C4-2B (cell line): Measurements from ENCODE around the gene AGBL4.

Experiments
- H3K27ac ChIP-seq: fragments of 450-650 bp; 2 replicates; pipeline ENCODE4 v1.5.1; 2017
- ZFX ChIP-seq: fragments of 450-650 bp; IDR thresholded peaks from 2 replicates; pipeline ENCODE4 v1.6.1; 2017
- TF ChIP-seq, protein P1 (sequence below): fragments of 450-650 bp; conservative IDR thresholded peaks from 2 replicates; pipeline ENCODE4 v1.5.1; 2017; ENCODE audit warnings: mild to moderate bottlenecking

AGBL4 gene

DNA sequence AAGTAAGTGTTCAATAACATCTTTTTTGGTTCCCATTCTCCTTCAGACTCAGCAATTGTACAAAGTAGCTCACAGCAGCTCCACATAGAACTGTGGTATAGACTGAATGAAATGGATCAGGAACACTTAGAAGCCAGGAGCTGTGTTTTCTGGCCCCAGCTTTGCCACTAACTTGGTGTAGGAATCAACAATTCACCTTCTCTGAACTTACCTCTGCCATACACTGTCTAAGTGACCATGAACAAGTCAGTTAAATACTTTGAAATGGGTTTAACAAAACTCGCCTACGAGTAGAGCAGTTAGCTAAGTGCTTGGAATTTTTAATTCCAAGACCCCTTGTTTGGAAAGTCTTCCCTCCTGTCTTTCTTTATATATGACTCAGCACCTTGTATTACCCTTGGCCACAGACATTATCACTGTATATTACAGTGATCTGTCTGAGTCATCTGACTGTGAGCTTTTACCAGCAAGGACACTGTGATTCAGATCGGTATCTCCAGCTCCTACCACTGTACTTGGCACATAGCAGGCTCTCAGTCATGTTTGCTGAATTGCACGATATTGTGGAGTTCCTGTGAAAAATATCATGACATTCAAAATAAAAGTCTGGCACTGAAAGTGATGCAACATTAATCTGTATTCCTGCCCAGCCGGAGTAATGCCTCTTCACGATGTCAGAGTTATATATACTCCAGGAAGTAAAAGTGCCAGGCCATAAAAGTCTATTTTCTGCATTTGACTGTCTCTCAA lies 1145.4 kb downstream of the AGBL4 start:
- H3K27ac ChIP-seq, result peak overlapping the region; percentile 67; the same call in 1 of the 2 replicates
- TF ChIP-seq, protein P1, sequence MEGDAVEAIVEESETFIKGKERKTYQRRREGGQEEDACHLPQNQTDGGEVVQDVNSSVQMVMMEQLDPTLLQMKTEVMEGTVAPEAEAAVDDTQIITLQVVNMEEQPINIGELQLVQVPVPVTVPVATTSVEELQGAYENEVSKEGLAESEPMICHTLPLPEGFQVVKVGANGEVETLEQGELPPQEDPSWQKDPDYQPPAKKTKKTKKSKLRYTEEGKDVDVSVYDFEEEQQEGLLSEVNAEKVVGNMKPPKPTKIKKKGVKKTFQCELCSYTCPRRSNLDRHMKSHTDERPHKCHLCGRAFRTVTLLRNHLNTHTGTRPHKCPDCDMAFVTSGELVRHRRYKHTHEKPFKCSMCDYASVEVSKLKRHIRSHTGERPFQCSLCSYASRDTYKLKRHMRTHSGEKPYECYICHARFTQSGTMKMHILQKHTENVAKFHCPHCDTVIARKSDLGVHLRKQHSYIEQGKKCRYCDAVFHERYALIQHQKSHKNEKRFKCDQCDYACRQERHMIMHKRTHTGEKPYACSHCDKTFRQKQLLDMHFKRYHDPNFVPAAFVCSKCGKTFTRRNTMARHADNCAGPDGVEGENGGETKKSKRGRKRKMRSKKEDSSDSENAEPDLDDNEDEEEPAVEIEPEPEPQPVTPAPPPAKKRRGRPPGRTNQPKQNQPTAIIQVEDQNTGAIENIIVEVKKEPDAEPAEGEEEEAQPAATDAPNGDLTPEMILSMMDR, result no peak
- TF ChIP-seq ZFX, result no peak

DNA sequence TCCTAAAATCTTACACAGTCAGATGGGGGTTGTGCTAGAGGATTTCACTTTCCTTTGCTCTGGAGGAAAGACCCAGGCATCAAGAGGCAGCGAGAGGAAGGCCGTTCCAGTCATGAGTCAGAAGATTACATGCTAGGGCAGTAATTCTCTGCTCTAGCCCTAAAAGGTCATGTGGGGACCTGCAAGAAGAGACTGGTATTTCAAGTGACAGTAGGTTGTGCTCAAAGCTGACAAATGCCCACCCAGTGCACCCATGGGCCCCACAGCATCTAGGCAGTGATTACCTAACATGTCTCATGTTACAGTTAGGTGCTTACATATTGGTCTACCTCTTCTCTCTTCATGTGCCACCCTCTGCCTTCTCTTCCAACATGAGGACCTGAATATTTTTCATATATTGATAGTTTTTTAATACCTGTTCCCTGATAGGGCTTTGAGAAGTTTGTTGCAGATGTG lies 1147.4 kb downstream of the AGBL4 start:
- TF ChIP-seq, protein P1, result no peak
- TF ChIP-seq ZFX, result no peak
- H3K27ac ChIP-seq, result no peak overlapping the region

DNA sequence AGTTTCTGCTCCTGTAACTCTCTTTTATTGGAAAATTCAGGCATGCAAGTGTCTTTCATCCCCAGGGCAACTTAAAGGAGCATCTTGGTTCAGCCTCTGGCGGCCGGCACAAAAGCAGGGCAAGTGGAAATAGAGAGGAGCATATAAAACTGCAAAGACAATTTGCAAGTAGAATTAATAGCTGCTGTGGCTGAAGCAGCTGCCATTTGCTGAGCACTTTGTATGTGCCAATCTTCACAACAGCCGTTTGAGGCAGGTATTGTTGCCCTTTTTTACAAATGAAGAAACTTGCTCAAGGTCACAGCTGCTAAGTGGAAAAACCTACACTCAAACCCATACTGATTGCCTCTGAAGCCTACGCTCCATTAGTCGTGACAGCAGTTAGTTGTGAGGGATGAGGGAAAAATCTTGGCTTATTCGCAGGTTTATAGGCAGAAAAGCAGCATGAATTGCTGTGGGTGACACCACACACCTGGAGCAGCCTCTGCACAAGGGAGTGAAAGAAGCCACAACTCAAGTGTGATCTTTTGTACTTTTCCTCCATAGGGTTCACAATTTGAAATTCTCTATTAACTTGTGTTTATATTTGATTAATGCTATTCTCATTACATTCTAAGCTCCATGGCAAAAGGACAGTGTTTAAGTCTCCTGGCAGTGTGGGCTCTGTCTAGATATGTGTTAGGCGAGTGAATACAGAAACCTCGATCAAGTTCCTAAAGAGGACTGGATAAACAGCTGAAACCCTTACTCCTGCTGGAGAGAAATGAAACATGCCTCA lies 1148.0 kb downstream of the AGBL4 start:
- H3K27ac ChIP-seq, result no peak overlapping the region
- TF ChIP-seq ZFX, result no peak
- TF ChIP-seq, protein P1, result no peak

- TF ChIP-seq ZFX, result no peak
- TF ChIP-seq, protein P1, result no peak
- no peak overlapping the region; the same call in 1 of the 2 replicates for H3K27ac ChIP-seq
These were observed 1149.8 kb downstream of the AGBL4 start for GRCh38 chr1:48873944-48874343.

DNA sequence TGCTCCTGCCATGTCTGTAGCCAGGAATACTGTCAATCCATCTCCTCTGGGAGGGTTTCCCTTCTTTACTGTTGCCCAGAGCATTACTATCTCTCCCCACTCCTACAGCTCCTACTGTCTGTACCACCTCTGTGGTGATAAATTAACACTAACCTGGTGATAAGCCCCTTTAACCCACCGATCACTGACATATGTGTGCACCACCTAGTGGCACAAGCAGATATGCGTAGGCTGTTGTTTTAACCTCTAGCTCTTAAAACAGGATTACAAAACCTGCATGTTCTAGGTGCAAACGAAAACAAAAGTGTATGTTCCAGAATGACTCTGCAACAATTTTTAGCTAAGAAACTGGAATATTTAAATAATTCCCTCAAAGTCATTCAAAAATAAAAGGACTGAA lies 1153.2 kb downstream of the AGBL4 start:
- TF ChIP-seq, protein P1, result peak; percentile 79
- TF ChIP-seq ZFX, result no peak
- H3K27ac ChIP-seq, result no peak overlapping the region

- TF ChIP-seq, protein P1, result no peak
- no peak for TF ChIP-seq ZFX
- no peak overlapping the region for H3K27ac ChIP-seq
These were observed 1154.4 kb downstream of the AGBL4 start for GRCh38 chr1:48869116-48869893.
